GM19351 (cell line): Measurements from ENCODE around the gene FUT6.
"Not testable (repeated sequence)": the region's sequence is repeated elsewhere in the genome, so short reads cannot be mapped to it uniquely, and the experiment has no call there.

Experiments
- ATAC-seq: cut with Tn5 transposase; IDR thresholded peaks from one replicate; pipeline ENCODE4 v1.9.1; 2021; ENCODE audit warnings: mild to moderate bottlenecking, moderate library complexity; ENCODE audit not compliant: unreplicated experiment

The FUT6 gene

GRCh38 chr19:5788422-5788821, 51.1 kb downstream of the FUT6 start:
- no peak for ATAC-seq

GRCh38 chr19:5787409-5788182, 51.9 kb downstream of the FUT6 start:
- ATAC-seq: no peak

GRCh38 chr19:5786593-5787408, 52.7 kb downstream of the FUT6 start:
- no peak for ATAC-seq

DNA sequence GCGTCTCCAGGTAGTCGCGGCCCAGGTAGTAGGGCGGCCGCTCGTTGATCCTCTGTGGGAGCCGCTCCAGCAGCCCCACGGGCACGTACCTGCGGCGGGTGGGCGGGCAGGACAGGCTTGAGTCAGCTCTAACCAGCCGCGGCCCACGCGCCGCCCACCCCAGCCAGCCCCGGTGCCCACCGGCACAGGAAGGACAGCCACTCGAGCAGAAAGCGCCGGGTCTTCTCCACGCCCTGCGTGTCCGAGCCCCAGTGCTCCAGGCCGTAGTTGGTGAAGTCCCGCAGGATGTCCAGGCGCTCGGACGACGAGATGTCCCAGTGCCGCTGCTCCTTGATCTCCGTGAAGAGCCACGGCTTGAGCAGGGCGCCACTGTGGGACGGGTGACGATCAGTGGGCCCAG, 54.1 kb downstream of the FUT6 start:
- ATAC-seq: no peak

GRCh38 chr19:5784581-5785147, 54.8 kb downstream of the FUT6 start, which contains the start of gene PRR22:
PRR22 (minus strand) TSS chr19:5784746; CDS start chr19:5784660, 86 bp downstream.
- no peak for ATAC-seq

DNA sequence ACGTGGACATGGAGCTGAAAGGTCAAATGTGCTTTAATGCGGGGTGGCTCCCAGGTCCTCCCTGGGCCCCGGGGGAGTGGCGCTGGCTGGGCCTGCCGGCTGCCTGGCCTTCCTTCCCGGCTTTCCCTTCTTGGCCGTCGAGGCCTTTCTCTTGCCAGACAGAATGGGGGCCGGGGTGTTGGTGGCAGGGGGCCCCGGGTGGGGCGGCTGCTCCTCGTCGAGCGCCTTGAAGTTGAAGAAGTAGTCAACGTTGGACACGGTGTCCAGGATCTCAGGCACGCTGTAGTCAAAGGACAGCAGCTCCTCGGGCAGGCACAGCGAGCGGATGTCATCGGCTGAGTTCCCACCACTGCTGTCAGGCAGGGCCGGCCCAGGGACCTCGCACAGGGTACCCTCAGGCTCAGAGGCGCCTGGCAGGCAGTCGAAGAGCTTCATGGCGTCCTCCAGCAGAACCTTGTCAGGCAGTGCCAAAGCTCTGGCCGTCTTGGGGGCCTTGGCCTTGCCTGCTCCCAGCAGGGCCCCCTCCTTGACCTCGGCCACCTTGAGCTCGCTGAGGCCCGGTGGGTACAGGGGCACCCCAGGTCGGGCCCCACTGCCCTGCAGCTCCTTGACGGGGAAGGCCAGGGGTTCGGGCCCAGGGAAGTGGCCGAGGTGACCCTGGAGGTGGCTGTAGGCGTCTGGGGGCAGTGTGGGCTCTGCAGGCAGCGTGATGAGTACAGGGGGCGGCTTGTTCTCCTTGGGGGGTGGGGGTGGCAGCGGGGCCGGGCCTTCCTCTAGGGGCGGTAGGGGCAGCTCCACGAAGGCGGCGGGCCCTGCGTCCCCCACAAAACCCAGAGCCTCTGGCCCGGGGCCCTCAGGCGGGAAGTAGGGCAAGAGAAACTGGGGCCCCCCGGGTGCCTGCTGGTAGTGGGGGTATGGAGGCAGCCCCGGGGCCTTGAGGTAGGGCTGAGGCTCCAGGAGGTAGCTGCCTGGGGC, 56.3 kb downstream of the FUT6 start:
- ATAC-seq: no peak

DNA sequence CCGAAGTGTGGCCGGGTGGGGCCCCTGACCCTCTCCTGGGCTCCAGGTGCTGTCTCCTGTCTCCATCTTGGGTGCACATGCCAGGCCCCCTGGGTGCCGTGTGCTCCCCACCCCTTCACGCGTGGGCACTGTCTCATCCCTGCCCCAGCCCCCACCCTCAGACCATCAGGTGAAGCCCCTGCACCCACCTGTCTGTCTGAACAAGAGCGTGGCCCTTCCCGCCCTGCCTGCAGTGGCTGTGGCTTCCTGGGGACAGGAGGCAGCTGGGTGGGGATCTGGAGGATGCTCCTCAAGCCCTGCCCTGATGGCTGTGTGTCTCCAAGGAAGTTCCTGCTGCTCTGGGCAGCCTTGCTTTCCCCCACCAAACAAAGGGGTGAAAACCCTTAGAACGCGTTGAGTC, 57.2 kb downstream of the FUT6 start:
- ATAC-seq: no peak

DNA sequence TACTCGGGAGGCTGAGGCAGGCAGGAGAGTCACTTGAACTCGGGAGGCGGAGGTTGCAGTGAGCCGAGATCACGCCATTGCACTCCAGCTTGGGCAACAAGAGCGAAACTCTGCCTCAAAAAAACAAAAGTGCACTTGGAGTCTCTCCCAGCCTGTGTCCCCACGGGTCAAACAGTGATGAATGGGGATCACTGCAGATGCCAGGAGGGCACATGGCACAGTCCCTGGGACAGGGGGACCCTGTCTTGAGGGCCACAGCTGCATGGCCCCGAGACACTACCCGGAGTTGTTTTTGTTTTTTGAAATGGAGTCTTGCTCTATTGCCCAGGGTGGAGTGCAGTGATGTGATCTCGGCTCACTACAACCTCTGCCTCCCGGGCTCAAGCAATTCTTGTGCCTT, 58.6 kb downstream of the FUT6 start:
- ATAC-seq: not testable (repeated sequence)
